ENCODE results near the gene DENND6A.

DNA sequence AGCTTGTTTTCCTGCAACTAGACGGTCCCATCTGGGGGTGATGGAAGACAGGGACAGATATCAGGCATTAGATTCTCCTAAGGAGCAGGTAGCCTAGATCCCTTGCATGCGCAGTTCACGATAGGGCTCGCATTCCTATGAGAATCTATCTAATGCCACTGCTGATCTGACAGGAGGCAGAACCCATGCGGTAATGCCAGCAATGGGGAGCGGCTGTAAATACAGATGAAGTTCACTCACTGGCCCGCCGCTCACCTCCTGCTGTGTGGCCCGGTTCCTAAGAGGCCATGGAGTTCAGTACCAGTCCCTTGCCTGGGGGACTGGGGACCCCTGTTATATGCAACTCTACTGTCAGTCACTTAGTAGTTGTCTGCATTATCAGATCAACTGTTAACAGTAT lies 7.9 kb upstream of the DENND6A start:
- TF ChIP-seq POLR2A (IDR thresholded peaks at IDR 0.05) = no peak
- TF ChIP-seq, protein P1, sequence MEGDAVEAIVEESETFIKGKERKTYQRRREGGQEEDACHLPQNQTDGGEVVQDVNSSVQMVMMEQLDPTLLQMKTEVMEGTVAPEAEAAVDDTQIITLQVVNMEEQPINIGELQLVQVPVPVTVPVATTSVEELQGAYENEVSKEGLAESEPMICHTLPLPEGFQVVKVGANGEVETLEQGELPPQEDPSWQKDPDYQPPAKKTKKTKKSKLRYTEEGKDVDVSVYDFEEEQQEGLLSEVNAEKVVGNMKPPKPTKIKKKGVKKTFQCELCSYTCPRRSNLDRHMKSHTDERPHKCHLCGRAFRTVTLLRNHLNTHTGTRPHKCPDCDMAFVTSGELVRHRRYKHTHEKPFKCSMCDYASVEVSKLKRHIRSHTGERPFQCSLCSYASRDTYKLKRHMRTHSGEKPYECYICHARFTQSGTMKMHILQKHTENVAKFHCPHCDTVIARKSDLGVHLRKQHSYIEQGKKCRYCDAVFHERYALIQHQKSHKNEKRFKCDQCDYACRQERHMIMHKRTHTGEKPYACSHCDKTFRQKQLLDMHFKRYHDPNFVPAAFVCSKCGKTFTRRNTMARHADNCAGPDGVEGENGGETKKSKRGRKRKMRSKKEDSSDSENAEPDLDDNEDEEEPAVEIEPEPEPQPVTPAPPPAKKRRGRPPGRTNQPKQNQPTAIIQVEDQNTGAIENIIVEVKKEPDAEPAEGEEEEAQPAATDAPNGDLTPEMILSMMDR (IDR thresholded peaks at IDR 0.05) = no peak

Data from adrenal gland (tissue), 5 donors.